ENCODE measurements around the gene CSNK1A1.
"Not testable (repeated sequence)": the region's sequence is repeated elsewhere in the genome, so short reads cannot be mapped to it uniquely, and the experiment has no call there.

The CSNK1A1 gene

DNA sequence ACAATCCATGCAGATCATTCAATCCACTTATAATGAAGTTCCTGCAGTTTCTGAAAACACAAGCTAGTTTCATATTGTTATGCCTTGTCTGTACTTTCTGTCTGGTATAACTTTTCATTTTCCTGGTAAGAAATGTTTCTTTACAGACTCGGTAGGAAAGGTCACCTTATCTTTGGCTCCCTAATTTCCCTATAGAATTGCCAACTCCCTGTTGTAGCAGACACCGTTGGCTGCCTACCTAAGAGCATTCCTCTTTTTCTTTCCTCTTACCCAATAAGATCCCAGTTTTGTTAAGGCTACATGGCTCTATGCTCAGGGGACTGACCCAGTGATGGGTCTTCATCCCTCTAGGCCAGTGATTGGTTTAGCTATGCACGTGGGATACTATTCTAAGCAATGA is 23.9 kb upstream of the CSNK1A1 start:
- no peak for DNase-seq (ENCODE audit: low read depth in 2 of 3, low spot score in 2 of 3)

DNA sequence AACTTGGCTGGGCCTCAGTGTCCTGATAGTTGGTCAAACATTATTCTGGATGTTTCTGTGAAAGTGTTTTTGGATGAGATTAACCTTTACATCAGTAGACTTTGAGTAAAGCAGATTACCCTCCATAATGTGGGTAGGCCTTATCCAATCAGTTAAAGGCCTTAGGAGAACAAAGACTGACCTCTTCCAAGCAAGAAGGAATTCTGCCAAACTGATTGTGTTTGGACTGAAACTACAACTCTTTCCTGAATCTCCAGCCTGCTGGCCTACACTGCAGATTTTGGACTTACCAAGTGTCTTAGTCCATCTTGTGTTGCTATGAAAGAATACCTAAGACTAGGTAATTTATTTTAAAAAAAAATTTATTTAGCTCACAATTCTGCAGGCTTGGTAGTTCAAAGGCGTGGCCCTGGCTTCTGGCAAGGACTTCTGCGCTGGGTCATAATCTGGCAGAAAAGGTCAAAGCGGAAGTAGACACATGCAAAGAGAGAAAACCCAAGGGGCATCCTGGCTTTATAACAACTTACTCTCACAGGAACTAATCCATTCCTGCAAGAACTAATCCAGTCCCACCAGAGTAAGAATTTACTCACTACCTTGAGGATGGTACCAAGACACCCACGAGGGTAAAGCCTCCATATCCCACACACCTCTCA is 21.5 kb upstream of the CSNK1A1 start:
- no peak for DNase-seq (ENCODE audit: low read depth in 2 of 3, low spot score in 2 of 3)

DNA sequence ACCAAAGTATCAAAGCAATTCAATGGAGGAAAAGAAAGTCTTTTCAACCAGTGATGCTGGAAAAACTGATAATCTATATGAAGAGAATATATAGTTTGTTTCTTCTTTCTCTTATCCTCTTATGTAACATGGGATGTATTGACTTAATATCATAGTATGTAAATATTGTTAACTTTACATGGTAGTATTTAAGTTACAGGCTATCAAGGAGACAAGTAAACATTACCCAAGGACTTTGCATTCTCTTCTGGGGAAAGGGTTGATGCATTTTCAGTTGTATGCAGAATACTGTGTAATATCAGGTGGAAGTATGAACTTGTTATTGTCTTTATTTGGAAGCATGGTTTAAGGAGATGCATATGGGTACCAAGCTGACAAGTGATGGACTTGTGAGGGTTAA is 20.9 kb upstream of the CSNK1A1 start:
- no peak for DNase-seq (ENCODE audit: low read depth in 2 of 3, low spot score in 2 of 3)

DNA sequence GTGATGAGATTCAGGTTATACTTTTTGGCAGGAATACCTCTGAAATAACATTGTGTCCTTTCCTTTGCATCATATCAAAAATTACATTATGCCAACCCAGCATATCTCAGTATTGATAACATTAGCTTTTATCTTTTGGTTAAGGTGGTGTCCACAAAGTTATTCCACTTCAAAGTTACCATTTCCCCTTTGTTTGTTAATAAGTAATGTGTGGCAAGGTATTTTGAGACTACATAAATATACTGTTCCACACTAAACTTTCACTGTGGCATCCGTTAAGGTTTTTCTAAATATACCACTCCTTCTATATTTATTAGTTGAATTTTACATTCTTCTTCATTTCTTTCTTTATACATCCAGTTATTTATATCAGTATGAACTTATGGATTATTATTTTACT is 16.0 kb upstream of the CSNK1A1 start:
- no peak for DNase-seq (ENCODE audit: low read depth in 2 of 3, low spot score in 2 of 3)

DNA sequence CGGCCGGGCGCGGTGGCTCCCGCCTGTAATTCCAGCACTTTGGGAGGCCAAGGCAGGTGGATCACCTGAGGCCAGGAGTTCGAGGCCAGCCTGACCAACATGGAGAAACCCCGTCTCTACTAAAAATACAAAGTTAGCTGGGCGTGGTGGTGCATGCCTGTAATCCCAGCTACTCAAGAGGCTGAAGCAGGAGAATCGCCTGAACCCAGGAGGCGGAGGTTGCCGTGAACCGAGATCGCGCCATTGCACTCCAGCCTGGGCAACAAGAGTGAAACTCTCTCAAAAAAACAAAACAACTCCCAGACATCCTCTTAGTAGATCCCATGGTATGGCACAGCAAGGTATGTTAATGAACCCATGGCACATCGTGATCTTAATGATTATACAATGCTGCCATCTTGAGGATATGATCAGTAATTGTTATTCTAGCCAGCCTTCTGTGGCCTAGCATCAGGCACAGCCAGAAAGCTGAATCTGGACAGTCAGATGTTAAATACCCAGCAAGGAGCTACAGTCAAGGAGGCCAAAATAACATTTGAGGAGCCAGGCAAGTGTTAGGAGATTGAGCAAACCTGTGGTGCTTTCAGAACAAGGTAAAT is 13.4 kb upstream of the CSNK1A1 start:
- DNase-seq (ENCODE audit: low read depth in 2 of 3, low spot score in 2 of 3) = not testable (repeated sequence)

DNA sequence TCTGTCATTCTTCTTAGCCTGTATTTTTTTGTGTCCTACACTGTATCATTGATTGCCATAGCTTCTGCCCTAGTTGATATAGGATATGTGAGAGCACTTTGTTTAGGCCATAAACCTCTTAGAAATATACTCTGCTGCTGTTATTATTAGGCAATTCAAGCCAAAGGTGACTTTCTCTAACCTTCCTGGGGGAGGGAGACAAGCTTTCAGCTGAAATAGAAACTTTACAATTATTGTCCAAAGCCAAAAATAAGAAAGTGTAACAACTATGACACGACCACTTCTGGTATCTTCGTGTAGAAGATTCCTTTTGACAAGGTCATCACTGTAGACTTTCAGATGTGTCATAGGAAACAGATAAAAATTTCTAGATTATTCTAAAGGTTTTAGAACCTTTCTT is 12.2 kb upstream of the CSNK1A1 start:
- no peak for DNase-seq (ENCODE audit: low read depth in 2 of 3, low spot score in 2 of 3)

DNA sequence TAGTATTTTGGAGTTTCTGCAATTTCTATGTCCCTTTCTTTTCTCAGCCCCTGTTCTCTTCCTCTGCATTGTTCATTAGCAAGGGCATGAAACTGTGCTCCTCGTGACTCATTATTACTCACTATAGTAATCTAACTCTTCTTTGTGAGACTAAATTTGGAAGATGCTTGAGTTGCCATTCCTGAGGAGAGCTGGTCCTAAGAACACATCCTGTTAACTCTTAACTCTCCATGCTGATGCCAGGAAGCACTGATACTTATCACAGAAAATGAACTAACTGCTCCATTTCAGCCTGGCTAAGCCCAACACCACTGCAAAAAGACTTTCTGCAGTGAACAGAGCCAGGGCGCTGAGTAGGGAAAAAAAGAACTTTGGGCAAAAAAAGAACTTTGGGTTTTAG is 10.6 kb upstream of the CSNK1A1 start:
- no peak for DNase-seq (ENCODE audit: low read depth in 2 of 3, low spot score in 2 of 3)

DNA sequence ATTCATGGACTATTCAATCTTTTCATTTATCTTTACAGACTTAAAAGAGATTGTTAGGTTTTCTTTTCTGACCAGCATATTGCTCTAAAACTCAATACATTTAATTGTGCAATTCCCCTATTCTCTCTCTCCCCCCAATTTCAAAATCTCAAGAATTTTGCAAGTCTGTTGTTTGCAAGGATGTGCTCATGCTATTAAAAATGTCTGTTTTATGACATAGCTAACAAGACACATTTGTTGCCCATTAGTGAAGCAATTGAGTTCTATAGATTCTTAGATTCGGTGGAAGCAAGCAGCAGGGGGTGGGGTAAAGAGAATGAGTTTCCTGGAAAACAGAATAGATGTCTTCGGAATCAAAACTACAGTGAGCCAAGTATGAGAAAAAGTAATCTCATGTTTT is 8.5 kb upstream of the CSNK1A1 start:
- DNase-seq (ENCODE audit: low read depth in 2 of 3, low spot score in 2 of 3) = no peak

DNA sequence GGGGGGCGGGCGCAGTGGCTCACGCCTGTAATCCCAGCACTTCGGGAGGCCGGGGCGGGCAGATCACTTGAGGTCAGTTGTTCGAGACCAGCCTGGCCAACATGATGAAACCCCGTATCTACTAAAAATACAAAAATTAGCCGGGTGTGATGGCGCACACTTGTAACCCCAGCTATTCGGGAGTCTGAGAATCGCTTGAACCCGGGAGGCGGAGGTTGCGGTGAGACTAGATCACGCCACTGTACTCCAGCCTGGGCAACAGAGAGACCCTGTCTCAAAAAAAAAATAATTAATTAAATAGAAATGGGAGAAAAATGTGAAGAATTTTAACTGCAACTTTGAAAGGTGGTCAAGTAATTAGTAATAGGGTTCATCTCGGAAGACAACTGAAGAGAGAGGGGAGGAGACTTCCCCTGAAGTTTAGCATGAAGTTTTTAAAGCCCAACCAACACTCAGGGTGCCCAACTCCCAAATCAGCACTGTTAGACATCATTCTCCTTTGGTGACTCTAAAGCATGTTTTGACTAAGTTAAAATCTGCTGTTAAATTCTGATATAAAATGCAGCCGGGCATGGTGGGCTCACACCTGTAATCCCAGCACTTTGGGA is 1.4 kb upstream of the CSNK1A1 start:
- no peak for DNase-seq (ENCODE audit: low read depth in 2 of 3, low spot score in 2 of 3)

DNA sequence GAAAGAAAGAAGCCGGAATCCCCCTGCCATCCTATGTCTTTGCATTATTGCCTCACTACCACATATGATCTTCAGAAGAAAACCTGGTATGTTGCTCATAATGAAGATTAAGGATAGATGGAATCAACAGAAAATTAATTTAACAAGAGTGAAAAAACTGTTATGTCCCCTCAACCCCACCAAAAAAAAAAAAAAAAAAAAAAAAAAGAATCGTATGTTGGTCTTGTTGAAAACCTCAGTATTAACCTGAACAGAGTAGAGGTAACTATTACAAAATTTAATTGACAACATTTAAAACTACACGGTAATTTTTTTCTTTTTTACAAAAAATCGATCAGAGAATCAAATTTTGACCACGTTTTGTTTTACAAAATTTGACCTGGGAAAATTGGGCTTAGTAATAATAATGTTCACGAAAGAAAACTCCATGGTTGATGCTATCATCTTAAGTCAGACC is 827 bp upstream of the CSNK1A1 start:
- no peak for DNase-seq (ENCODE audit: low read depth in 2 of 3, low spot score in 2 of 3)

DNA sequence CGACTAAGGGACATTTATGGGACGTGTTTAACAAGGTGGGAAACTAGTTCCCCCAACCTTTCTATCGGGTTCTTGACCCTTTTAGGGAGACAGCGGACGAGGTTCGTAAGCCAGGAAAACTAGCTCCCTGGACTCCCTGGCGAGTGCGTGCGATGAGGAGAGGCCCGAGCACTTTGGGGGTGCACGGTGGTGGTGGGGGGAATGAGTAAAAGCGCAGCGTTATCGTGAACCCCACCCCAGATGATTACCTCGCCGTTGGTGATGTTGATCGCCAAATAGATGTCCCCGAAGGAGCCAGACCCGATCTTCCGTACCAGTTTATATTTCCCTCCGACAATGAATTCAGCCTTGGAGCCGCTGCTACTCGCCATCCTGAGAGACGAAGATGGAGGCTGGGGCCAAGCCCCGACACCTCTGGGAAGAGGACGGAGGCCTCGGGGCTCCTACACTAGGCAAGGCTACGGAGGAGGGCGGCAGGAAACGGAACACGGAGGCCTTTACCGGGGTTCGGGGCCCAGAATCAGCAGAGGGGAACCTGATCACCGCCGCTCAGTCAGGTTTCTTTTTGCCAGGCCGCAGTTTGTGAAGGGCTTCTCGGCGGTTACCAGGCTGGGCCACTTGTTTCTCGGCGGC is 529 bp downstream of the CSNK1A1 start:
- DNase-seq (ENCODE audit: low read depth in 2 of 3, low spot score in 2 of 3) = no peak

DNA sequence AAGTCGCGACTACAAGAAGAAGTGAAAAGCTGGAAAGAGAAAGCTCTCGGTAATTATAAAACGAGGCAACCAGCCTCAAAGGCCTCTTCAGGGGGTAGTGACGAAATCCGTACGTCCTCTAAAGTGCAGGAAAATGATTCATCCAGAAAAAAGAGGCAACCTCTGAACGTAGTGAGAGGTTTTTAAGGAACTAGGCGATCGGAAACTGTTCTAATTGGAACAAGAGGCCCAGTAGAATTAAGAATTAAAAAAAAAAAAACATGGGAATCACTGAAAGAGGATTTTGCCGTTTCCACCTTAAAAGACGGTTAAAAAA is 1.0 kb downstream of the CSNK1A1 start:
- no peak for DNase-seq (ENCODE audit: low read depth in 2 of 3, low spot score in 2 of 3)

DNA sequence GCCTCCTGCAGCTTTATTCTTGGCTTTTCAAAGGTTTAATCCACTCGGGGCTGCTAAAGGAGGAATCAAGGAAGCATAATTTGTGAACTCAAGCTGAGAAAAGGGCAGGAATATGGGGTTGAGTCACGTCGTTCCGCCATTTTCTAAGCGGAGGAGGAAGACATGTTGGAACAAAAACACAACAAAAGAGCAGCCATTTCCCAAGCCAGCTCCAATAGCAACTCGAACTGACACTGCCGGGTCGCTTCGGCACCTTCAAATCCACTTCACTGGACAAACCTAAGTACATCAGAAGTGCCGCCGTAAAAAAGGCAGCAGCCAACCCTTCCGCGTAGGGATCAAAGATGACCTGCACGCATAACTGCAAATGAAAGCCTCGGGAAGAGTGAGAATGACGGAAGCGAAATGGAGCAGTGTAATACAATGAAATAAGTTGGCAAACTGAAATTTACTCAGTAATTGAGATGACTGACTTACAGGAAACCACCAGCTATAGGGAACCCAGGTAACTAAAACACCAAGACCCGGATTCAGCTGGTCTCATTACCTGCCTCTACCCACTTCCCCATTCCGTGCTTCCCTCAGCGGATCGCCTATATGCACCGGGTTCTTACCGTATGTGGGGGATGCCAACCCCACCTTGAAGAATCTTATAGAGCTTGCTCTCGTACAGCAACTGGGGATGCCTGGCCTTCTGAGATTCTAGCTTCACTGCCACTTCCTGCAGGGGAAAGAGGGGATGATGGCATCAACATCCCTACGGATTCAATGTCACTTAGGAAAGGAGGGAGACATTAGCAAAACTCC is 1.6 kb downstream of the CSNK1A1 start:
- DNase-seq (ENCODE audit: low read depth in 2 of 3, low spot score in 2 of 3) = no peak

DNA sequence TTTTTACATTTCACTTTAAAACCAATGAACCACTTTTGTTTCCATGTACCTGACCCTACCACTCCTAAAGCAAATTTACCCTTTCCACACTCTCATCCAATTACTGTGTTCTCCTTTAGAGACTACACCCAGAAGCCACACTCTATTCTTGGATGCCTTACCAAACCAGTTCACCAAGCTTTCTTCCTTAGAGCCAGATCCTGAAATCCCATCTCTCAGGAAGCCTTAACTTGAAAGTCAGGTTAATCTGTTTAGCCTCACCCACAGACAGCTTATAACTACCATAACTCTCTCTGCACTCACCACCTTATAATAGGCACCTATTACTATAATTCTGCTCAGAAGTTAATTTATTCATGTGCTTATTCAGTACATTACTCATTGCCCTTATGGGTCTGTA is 4.3 kb downstream of the CSNK1A1 start:
- no peak for DNase-seq (ENCODE audit: low read depth in 2 of 3, low spot score in 2 of 3)

DNA sequence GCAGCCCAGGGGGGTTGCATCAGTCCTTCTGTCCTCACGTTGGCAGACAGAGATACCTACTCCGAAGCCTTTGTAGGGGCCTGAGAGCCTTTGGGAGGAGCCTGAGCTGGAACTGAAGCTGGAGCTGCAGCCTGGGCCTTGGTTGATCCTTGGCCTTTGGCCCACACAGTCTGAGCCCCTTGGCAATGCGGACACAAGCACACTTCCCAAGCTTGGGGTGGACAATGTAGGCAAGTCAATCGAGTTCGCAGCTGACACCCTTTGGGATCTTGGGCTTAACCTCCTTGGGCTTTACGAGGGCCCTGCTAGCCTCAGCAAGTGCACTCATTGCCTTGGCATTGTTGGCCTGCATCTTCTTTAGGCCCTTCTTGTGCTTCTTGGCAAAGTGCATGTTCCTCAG is 5.9 kb downstream of the CSNK1A1 start:
- no peak for DNase-seq (ENCODE audit: low read depth in 2 of 3, low spot score in 2 of 3)

DNA sequence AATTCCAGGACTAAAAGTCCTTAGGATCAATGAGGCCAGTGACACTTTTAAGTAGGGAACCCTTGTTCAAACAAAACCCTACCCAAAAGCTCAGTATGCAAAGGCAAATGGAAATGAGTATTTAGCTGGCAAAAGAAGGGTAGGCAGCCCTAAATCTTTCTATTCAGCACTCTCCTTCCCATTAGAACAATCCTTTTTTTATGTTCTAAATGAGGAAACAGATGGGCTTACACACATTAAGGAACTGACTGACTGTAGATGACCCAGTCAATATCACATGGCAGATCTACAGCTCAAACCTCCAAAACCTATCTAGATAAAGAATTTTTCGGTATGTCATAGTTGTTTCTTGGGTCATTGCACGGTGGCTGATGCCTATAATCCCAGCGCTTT is 7.2 kb downstream of the CSNK1A1 start:
- DNase-seq (ENCODE audit: low read depth in 2 of 3, low spot score in 2 of 3) = no peak

DNA sequence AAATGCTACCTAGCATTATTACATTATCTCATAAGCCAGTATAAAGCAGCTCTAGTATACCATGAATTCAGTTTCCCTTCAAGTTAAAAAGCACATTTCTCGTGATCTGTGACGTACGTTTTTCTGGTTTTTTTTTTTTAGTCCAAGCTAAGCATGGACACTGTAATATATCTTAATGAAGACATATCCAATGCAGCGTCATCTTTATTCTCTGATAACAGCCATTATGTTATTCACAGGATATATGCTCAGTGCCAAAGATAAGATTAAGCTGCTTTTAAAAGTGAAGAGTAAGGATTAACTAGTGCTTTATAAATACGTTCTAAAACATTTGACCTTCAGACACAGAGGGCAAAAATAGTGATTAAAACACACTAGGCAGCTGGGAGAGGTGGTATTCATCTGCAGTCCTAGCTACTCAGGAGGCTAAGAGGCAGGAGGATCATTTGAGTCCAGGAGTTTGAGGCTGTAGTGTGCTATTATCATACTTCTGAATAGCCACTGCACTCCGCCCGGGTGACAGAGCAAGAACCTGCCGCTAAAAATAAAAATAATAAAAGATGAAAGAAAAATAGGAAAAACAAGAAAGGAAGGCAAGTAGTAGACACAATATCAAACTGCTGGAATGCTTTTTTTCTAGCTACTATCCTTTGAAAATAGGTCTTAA is 7.7 kb downstream of the CSNK1A1 start:
- no peak for DNase-seq (ENCODE audit: low read depth in 2 of 3, low spot score in 2 of 3)

DNA sequence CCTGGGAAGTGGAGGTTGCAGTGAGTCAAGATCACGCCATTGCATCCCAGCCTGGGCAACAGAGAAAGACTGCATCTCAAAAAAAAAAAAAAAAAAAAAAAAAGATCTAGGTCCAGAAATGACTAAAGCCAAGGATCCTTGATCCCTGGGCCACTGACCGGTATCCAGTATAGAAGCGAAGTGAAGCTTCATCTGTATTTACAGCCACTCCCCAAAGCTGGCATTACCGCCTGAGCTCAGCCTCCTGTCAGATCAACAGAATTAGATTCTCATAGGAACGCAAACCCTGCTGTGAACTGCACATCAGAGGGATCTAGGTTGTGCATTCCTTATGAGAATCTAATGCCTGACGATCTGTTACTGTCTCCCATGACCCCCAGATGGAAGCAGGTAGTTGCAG is 9.3 kb downstream of the CSNK1A1 start:
- no peak for DNase-seq (ENCODE audit: low read depth in 2 of 3, low spot score in 2 of 3)

DNA sequence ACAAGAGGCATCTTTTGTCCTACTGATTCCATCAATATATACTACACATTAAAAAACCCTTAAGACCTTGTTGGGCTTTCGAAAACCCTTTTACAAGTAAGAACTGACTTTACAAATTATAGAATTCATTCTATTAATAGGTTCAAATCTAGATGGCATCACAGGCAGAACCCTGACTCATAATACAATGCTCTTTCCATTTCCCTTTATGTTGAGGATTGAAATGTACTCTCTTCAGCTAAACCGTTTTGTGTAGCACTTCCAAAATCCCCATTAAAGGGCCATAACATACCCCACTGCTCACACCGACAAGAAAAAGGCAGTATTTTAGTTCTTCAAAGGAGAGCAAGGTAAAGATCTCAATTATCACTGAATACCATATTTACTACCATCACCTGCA is 11.2 kb downstream of the CSNK1A1 start:
- DNase-seq (ENCODE audit: low read depth in 2 of 3, low spot score in 2 of 3) = no peak

DNA sequence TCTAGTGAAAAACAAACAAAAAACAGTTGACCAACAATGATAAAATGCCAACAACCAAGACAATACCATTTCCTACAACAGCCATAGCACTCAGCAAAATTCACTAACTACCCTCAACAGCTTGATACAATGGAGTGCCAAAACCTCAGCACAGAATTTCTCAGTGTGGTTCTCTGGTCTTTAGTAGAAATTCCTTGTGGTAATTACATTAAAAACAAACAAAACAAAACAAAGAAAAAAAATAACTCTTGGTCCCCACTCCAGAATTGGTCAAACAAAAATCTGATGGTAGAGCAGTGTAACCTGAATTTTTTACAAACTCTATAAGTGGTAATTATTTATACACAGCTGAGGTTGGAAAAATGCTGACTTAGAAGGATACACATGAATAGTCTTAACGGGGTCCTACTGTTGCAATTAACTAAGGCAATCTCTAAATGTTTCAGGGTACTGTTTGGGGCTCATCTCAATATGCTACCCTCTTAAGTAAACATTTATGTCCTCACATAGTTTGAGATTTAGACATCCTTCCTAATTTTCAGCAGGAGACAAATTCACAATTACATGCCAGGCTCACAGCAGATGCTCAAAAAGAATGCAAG is 13.8 kb downstream of the CSNK1A1 start:
- DNase-seq (ENCODE audit: low read depth in 2 of 3, low spot score in 2 of 3) = no peak

DNA sequence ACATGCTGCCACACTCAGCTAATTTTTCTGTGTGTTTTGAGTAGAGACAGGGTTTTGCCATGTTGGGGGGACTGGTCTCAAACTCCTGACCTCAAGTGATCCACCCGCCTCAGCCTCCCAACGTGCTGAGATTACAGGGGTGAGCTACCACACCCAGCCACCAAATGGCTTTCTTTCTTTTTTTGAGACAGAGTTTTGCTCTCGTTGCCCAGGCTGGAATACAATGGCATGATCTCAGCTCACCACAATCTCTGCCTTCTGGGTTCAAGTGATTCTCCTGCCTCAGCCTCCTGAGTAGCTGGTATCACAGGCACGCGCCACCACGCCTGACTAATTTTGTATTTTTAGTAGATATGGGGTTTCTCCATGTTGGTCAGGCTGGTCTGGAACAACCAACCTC is 15.5 kb downstream of the CSNK1A1 start:
- DNase-seq (ENCODE audit: low read depth in 2 of 3, low spot score in 2 of 3) = not testable (repeated sequence)

All from activated CD8-positive, alpha-beta memory T cell treated with anti-CD3 and anti-CD28 coated beads for 48 hours (primary cell).